ENCODE data around the gene CELF1.

CELF1 gene

DNA sequence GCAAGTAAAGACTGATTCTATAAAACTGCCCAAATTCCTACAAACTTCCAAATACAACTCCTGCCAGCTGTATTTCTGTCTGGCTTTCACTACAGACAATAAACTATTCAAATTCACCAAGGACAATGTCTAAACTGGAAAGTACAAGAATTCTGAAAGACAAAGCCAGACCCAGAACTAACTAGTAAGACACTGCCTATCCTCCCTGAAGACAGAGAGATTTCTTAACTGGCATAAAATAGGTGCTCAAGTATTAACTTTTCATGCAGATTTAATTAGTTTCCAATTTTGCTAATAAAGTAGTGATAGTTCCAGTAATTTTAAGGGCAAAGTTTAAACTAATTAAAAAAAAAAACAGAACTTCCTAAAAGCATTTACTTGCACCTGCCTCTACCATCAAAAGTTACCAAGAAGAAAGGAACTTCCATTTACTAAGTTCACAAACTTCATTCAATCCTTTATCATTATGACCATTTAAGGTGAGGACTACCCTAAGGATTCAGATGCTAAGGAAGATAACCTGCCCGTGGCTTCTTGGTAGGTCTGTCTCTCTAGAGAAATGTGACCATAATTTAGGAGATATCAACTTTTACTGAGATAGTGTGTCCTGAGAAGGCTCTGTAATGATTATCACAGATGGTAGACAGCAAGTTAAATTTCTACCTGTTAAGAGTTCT is 45.2 kb downstream of the CELF1 start:
- no peak for DNase-seq

DNA sequence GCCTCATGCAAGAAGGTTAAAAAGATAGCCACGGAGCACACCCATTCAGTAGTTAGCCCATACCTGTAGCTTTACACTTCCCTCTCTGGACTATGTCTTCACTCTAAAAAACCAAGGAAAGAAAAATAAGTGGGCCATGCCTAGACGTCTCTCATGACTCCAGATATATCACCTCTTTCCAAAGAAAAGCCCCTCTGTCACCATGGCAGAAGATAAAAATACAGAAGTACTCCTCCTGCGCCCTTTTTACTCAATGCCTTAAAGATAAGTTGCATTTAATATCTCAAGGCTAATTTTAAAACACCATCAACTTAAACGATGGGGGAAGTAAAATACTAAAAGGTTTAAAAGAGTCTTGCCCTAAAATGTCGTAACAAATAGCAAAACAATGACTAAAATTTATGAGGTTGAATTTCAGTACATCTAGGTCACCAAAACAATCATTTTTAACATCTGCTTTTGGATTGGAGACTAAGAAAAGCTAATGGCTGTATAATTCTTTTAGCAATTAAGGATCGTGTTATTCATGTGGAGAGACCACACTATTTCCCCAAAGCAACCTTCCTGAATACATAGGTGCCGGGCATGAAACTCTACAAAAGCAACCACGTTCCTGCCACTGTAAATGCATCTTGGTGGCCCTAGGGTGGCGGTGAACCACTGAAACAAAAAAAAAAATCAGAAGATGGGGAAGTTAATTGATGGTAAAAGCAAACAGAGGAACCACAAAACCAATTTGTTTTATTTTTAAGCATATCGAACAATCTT is 46.0 kb downstream of the CELF1 start:
- DNase-seq, result no peak

DNA sequence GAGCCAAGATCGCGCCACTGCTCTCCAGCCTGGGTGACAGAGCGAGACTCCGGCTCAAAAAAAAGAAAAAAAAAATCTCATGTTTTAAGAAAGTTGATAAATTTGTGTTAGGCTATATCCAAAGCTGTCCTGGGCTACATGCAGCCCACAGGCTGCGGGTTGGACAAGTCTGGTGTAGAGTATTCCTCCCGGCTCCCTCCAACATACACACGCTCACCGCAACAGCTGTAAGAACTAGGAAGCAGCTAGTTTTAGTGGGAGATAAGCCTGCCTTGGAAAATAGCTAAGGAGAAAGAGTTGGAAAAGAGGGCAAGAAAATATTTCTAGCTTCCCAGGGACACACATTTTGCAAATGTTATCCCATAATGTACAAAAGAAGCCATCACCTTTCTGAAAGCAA is 46.6 kb downstream of the CELF1 start:
- no peak for DNase-seq

DNA sequence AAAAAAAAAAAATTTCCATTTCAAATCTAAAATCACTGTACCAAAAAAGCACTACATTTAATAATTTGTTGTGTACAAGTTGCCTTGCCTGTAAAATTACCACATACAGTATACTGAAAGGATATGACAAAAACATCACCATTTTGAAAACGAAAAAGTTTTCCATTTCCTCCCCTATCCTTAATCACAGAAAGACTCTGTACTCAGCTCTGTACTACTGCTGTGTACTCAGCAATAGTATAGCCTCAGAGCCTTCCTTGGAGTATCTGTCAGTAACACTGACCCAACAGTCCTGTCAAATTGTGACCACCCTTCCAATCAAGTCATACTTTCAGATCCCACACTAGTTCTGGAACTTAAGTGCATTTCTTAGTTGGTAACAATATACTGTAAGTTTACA is 48.0 kb downstream of the CELF1 start:
- peak; percentile 25 for DNase-seq

DNA sequence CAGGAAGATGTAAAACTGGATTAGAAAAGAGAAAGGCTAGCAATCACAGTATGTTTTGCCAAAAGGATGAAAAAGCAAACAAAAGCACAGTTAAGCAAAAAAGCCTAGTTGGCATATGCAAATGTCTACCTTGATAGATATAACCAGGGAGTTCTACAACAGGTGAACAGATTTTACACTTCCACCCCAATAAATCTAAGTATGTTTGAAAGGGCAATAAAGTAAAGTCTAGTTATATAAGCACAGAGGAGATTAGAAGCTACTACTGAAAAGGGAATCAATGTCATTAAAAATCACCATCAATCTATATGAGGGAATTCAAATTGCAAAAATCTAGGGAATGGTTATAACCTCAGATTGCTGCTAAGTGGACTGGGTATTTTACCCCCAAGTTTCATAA is 49.7 kb downstream of the CELF1 start:
- DNase-seq, result no peak

DNA sequence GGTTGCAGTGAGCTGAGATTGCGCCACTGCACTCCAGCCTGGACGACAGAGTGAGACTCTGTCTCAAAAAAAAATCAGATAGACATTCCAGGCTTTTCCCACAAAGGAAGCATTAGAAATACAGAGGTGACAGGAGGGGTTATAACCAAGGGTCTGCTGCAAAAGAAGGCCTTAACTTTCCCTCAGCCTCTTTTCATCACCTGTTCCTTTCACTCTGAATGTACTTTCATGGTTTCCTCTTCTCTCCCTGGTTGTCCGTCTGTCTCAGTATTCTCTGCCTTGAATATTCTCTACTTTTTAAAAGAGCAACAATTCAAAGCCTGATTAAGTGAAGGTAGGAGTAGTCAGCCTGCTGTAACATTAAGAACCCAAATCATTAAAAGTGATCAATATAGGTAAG is 50.2 kb downstream of the CELF1 start:
- no peak for DNase-seq

DNA sequence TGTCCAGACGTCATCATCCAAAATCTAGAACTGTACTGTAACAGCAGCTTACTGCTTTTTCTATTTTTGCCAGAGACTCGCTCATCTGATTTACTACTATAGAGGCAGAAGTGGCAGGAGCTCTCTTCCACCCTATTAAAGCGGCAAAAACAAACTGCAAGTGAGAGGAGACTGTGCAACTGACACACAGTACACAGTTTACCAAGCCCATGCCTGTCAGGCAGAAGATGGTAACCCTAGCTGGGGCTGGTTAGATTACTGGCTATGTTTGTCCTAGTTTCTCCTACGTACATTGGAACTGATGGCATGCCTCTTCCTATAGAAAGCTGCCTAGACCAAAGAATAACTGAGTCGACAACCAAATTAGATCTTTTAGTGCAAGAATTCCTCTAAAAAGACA is 51.8 kb downstream of the CELF1 start:
- DNase-seq, result no peak

DNA sequence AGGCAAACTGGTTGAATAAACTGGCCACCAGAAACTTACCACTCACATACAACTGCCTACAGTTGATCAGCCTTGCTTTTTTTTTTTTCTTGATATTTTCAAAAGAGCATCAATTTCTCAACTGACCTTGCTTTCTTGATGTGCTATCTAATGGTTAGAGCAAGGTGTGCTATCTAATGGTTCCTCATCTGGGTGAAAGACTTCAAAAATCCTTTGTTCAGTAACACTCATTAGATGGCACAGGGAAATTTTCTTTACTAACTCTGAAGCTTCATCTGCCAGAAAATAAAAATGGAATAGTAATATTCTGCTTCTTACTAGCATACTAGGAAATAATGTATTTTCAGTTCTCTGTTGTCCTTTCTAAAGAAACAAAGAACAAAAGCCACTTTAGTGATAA is 52.8 kb downstream of the CELF1 start:
- DNase-seq, result no peak

DNA sequence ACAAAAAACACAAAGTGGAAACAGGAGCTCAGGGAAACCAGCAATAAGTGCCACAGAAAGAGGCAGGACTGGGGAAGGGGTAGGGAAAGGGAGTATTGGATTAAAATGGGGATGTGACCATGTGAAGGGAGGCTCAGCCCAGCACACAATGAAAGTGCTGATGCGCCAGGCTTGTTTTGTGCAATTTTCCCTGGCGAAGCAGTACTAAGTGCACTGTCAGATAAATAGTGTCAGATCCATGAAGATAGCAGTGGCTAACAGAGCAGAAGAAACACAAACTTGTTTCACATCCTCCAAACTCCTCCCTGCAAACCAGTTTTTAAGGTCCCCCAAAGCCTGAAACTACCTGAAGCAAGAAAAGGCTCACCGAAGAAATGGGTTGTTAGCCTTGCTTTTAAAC is 53.3 kb downstream of the CELF1 start:
- DNase-seq, result no peak

DNA sequence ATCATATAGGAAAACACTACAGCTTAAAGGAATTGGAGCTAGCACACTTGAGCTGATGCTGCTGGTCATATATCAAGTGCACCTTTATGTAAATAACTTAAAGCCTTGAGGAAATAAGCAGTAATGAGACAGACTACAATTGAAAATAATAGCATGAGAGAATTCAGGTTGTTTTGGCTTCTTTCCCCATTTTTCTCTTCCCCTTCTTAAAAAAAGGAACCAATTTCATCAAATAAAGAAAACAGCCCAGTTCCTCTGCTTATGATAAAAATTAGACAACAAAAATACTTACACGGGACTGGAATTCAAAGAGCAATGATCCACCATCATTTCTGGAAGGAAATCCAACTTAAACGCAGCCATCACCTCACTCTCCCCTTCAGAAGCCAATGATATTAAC is 53.8 kb downstream of the CELF1 start:
- no peak for DNase-seq

DNA sequence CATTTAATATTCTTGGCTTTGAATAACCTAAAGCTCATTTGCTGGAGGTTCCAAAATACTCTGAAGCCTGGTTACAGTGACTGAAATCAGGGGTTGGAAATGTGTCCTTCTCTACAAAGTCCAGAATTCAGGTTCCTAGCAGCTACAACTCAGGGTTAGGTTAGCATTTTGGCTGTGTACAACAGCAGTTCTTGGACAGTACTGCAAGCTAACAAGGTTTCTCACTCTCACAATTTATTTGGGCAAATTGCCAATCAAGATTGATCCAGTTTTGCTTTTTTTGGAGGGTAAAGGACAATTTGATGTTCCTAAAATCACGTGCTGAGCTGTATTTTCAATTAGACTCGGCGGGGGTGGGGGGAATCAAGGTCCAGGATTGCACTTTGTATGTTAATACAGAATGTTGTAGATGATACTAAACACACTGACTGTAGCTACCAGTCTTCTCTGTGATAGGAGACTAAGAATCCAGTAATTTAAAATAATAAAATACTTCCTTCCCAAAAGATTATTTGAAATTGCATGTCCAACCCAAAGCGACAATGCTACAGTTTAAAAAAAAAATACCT is 54.3 kb downstream of the CELF1 start:
- DNase-seq, result no peak

DNA sequence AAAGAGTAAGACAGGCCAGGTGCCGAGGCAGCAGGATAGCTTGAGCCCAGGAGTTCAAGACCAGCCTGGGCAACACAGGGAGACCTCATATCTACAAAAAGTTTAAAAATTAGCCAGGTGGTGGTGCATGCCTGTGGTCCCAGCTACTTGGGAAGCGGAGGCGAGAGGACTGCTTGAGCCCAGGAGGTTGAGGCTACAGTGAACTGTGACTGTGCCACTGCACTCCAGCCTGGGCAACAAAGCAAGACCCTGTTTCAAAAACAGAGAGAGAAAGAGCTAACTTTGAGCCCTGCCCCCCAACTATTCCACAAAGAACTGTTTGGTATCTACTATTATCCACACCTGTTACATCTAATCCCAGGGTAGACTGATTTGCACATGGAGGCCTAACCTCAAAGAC is 54.8 kb downstream of the CELF1 start:
- no peak for DNase-seq

DNA sequence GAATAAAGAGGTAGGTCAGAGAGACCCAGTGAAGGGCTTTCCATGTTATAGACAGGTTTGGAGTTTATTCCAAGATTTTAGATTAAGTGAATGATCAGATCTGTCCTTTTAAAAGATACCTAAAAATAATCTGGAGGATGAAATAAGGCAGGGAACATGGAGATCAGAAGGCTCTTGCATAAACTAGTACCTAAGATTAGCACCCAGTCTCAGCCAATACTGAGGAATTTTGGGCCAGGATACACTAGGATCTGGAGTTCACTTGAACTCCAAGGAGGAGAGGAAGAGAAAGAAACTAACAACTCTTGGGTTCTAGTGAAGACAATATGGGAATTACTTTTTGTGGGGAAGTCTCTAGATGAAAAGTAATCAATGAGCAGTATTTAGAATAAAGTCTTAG is 56.1 kb downstream of the CELF1 start:
- DNase-seq, result no peak

DNA sequence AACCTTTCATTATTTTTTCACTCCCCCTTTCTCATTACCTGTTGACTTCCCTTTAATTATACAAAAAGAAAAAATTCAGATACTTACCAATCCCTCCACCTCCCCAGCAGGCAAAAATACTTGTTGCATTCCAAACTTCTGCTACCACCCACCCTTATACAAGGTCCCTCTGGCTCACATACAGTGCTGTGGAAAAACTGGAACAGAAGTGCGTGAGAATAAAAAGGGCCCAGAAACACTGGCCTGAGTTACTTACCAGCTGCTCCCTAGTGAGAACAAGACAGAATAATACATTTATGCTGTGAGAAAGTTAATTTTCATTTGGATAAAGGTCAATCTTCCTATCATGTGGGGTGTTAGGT is 57.1 kb downstream of the CELF1 start:
- no peak for DNase-seq

DNA sequence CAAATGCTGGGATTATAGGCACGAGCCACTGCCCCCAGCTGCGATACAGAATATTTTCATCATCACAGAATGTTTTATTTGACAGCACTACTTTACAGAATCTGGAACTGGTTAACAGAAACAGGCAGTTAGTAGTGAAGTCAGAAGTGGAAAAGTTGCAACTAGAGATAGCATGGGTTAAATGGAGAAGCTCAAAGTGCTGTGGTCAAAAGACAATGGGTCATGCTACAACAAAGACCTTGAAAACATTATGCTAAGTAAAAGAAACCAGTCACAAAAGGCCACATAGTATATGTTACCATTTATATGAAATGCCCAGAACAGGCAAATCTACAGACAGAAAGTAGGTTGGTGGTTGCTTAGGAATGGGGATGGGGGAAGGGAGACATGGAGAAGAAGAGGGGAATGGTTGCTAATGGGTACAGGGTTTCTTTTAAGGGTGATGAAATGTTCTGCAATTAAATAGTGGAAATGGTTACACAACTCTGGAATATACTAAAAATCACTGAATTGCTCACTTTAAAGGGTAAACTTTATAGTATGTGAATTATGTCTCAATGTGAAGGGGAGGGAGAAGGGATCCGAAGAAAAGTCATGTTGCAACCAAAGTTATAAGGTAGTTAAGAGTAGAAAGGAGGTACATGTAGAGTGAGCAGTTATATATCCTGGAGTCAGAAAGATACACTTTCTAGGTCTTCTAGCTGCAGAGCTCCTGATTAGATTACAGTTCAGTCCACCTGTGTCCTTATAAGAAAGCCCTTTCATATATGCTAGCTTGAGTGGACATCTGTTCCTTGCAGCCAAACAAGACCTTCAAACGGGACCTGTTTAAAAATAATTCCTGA is 57.7 kb downstream of the CELF1 start:
- no peak for DNase-seq

DNA sequence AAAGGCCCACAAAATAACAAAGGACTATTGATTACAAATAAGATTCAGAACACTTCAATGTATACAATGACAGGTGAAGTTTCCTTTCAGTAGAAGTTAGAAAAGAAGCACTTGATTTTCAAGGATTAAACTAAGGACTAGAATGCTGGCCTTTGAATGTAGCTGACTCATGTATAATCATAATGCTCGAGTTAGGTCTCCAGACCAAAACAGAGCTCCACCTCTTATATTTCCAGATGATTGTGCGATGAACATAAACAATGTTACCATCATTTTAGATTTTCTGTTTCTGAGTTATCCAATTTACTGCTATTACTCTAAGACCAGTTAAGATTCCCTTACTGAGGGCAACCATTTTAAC is 63.6 kb downstream of the CELF1 start:
- DNase-seq, result no peak

DNA sequence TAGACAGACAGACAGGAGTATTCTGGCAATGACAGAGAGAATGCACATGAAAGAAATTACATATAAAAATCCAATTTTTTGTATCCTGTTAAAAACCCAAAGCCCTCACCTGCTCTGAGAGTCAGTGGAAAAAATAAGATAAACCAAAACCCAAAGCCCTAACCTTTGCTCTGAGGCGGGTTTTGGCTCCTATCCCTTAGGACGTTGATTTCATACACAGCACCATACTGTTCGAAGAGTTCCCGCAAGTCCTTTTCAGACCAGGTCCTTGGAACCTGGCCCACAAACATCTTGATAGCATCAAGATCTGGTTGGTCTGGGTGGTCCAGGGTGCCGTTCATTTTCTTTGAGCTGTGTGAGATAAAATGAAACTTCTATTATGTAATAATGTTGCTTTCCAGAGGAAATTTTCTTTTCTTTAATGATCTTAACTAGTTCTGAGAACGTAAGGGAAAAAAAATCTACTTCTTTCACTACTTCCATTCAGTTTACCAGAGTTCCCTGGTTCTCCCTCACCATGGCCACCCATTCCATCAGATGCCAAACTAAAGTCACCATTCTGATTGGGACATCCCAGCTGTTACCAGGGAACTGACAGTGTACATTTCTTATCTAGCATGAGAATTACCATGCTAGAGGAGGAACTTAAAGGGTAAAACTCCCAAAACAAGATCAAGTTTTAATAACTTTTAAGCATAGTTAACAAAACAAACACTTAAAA is 64.1 kb downstream of the CELF1 start:
- DNase-seq, result no peak

DNA sequence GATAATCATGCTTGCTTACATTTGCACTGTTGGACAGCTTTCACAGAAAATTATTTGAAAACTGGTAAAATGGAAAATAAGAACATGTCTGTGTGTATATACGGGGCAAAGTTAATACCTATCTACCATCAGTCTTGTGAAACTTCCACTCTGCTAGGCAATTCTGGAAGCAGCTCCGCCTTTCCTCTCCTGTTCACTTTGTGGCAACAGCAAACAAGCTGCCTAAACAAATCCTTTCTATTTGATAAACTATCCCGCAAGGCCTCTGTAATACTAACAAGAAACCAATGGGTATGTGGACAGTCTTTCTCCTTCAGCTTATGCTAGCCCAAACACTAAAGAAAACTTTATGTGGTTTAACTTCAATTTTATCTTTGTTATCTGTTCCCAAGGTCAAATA is 64.8 kb downstream of the CELF1 start:
- DNase-seq, result no peak

DNA sequence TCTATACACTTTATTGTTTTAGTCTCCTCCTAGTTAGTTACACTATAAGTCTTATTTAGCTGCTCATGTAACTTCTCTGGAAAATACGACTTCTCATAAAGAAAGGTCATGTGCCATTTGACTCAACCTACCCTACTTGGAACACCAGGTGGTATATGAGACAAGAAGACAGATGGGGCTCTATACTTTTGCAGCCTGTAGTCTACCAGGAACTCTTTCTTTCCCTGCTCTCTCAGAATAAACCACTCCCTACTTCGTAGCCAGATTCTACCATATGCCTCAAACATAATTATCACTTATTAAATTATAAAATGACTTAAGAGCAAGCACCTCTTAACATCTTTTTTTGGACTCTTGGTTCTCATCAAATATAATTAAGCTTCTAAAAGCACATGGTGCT is 65.5 kb downstream of the CELF1 start:
- DNase-seq, result no peak

DNA sequence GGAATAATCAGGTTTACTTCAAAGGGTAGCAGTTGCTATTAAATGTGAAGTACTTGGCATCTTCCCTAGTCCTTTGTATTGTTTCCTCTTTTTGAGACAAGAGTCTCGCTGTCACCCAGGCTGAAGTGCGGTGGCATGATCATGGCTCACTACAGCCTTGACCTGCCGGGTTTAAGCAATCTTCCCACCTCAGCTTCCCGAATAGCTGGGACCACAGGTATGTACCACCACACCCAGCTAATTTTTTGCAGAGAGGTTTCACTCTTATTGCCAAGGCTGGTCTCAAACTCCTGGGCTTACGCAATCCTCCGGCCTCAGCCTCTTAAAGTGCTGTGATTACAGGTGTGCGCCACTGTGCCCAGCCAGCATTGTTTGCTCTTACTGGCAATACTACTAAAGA is 67.8 kb downstream of the CELF1 start:
- no peak for DNase-seq

DNA sequence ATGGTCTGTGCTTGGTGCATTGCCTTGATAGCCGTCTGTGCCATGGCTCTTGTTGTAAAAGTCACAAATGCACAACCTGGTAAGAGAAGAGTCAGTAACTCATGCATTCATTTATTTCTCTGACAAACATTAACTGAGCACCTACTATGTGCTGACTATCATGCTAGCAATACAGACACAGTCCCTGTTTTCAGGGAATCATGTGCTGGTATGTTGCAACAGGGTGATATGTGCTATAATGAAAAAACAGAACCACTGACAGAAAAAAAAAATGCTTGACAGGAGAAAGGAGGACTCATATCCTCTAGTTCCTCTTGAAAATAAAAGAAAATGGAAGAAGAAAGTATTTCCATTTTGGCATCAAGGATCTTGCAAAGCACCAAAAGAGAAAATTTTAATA is 69.5 kb downstream of the CELF1 start:
- DNase-seq, result no peak

DNA sequence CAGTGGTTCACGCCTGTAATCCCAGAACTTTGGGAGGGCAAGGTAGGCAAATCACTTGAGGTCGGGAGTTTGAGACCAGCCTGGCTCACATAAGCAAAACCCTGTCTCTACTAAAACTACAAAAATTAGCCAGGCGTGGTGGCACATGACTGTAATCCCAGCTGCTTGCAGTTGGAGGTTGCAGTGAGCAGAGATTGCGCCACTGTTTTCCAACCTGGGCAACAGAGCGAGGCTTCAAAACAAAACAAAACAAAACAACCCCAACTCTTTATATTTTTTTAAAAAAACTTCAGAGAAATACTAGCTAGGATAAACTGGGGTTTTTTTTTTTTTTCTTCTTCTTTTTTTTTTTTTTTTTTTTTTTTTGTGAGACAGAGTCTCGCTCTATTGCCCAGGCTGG is 72.2 kb downstream of the CELF1 start:
- DNase-seq, result no peak

DNA sequence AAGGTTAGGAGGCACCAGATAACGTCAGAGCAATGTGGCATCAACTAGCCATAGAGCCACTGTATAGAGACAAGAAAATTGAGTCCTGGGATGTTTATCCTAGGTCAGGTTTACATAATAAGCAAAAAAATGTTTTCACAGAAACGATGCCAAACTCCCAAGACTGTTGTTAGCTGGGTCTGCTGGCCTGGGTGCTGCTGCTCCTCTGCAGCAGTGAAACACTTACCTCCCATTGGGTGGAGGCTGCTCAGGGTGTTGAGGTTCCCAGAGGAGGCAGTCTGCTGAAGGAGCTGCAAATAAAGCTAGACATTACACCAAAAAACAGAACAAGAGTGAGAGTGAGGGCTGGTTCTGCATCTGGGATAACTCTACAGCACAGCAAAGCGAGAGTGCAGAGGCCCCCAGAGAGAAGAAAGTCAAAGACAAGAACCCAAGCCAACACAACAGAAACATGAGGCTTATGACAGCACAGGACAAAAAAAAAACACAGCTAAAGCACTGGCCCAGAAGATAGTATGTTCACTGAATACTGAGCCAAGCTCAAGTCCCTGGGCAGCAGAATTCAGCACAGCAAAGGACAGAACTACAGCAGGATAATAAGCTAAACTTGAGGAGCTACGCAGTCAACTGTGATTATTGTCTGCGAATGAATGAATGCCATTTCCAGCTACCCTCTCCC is 74.1 kb downstream of the CELF1 start:
- DNase-seq, result no peak

Measured in activated CD4-positive, alpha-beta T cell treated with anti-CD3 and anti-CD28 coated beads, Interleukin-10, Interleukin-2, amounts not matched to agents 100 ng/mL and 50 ng/mL, durations not matched to agents 16 hours and 8 hours (primary cell).